H9 (cell line): ENCODE measurements around the gene ANXA1. TPM values are rescaled to one million over a fixed set of nuclear protein-coding genes. Genes with fewer than 3 reads are reported as not detected.

Experiments
- DNase-seq: peaks from one replicate; pipeline ENCODE4 v3.0.0-alpha.2; 2017
- H2AFZ ChIP-seq: one replicate; pipeline ENCODE4 v1.6.1; 2013; ENCODE audit warnings: mild to moderate bottlenecking, low read length, control low read depth, moderate library complexity
- H2AK5ac ChIP-seq: 2 replicates; pipeline ENCODE4 v1.6.1; 2013; ENCODE audit warnings: low read length, control low read depth, mixed read lengths; ENCODE audit not compliant: insufficient read length
- H2BK120ac ChIP-seq: one replicate; pipeline ENCODE4 v1.6.1; 2013; ENCODE audit warnings: low read depth, mild to moderate bottlenecking, low read length, control low read depth, inconsistent platforms; ENCODE audit not compliant: poor library complexity, severe bottlenecking
- H2BK12ac ChIP-seq: 2 replicates; pipeline ENCODE4 v1.6.1; 2013; ENCODE audit warnings: low read length, control low read depth, mixed read lengths, low read depth; ENCODE audit not compliant: insufficient read length
- H2BK15ac ChIP-seq: 2 replicates; pipeline ENCODE4 v1.6.1; 2013; ENCODE audit warnings: low read depth, low read length, control low read depth
- H2BK20ac ChIP-seq: one replicate; pipeline ENCODE4 v1.6.1; 2013; ENCODE audit warnings: low read depth, mild to moderate bottlenecking, low read length, control low read depth, inconsistent platforms; ENCODE audit not compliant: poor library complexity, severe bottlenecking
- H2BK5ac ChIP-seq: 2 replicates; pipeline ENCODE4 v1.6.1; 2013; ENCODE audit warnings: low read length, control low read depth, mixed read lengths; ENCODE audit not compliant: insufficient read length
- H3K14ac ChIP-seq: 2 replicates; pipeline ENCODE4 v1.6.1; 2013; ENCODE audit warnings: low read length, control low read depth; ENCODE audit not compliant: insufficient read depth
- H3K18ac ChIP-seq: 2 replicates; pipeline ENCODE4 v1.6.1; 2013; ENCODE audit warnings: low read depth, mild to moderate bottlenecking, mixed read lengths, low read length, control low read depth; ENCODE audit not compliant: insufficient read length
- H3K23ac ChIP-seq: 2 replicates; pipeline ENCODE4 v1.6.1; 2013; ENCODE audit warnings: low read length, control low read depth, mixed read lengths, low read depth; ENCODE audit not compliant: insufficient read length
- H3K23me2 ChIP-seq: 2 replicates; pipeline ENCODE4 v1.6.1; 2013; ENCODE audit warnings: low read depth, mild to moderate bottlenecking, mixed read lengths, low read length, control low read depth; ENCODE audit not compliant: insufficient read length, poor library complexity, severe bottlenecking
- H3K27ac ChIP-seq: 2 replicates; pipeline ENCODE4 v1.5.1; 2013; ENCODE audit warnings: low read length, control low read depth, mixed read lengths, low read depth; ENCODE audit not compliant: insufficient read length
- H3K27me3 ChIP-seq: 2 replicates; pipeline ENCODE4 v1.6.1; 2013; ENCODE audit warnings: low read length, control low read depth, inconsistent platforms; ENCODE audit not compliant: insufficient read depth
- H3K4ac ChIP-seq: 2 replicates; pipeline ENCODE4 v1.6.1; 2013; ENCODE audit warnings: low read depth, mild to moderate bottlenecking, control low read depth, inconsistent platforms, low read length, moderate library complexity
- H3K4me1 ChIP-seq: 2 replicates; pipeline ENCODE4 v1.6.1; 2013; ENCODE audit warnings: low read length, control low read depth, inconsistent platforms; ENCODE audit not compliant: insufficient read depth
- H3K4me2 ChIP-seq: 2 replicates; pipeline ENCODE4 v1.6.1; 2013; ENCODE audit warnings: low read length, control low read depth, mixed read lengths; ENCODE audit not compliant: insufficient read length, insufficient read depth
- H3K56ac ChIP-seq: 2 replicates; pipeline ENCODE4 v1.6.1; 2013; ENCODE audit warnings: low read depth, mild to moderate bottlenecking, mixed read lengths, low read length, control low read depth; ENCODE audit not compliant: insufficient read length
- H3K79me1 ChIP-seq: 2 replicates; pipeline ENCODE4 v1.6.1; 2013; ENCODE audit warnings: low read depth, mild to moderate bottlenecking, moderate library complexity, low read length, control low read depth, inconsistent platforms; ENCODE audit not compliant: insufficient read depth, poor library complexity, severe bottlenecking
- H3K79me2 ChIP-seq: 2 replicates; pipeline ENCODE4 v1.6.1; 2013; ENCODE audit warnings: low read length, control low read depth, inconsistent platforms; ENCODE audit not compliant: insufficient read depth
- H3K9ac ChIP-seq: 2 replicates; pipeline ENCODE4 v1.6.1; 2013; ENCODE audit warnings: low read length, control low read depth, mixed read lengths; ENCODE audit not compliant: insufficient read length; ENCODE audit errors: extremely low read depth
- H3K9me3 ChIP-seq: one replicate; pipeline ENCODE4 v1.6.1; 2013; ENCODE audit warnings: low read depth, low read length, inconsistent platforms; ENCODE audit not compliant: control insufficient read depth
- H3T11ph ChIP-seq: one replicate; pipeline ENCODE4 v1.6.1; 2013; ENCODE audit warnings: mild to moderate bottlenecking, low read length, control low read depth, inconsistent platforms
- H4K20me1 ChIP-seq: one replicate; pipeline ENCODE4 v1.6.1; 2013; ENCODE audit not compliant: control insufficient read depth, insufficient read length, insufficient read depth
- H4K5ac ChIP-seq: 2 replicates; pipeline ENCODE4 v1.6.1; 2013; ENCODE audit warnings: low read depth, mild to moderate bottlenecking, mixed read lengths, low read length, control low read depth; ENCODE audit not compliant: insufficient read length
- H4K8ac ChIP-seq: replicated peaks from 2 replicates; pipeline ENCODE4 v1.6.1; 2013; ENCODE audit warnings: low read length, control low read depth, mixed read lengths, low read depth; ENCODE audit not compliant: insufficient read length
- H4K91ac ChIP-seq: 2 replicates; pipeline ENCODE4 v1.6.1; 2013; ENCODE audit warnings: low read depth, mild to moderate bottlenecking, moderate library complexity, mixed read lengths, low read length, control low read depth; ENCODE audit not compliant: insufficient read length
- H3K27ac Mint-ChIP-seq, 3 experiments: 2 replicates in 2 of 3; 3 replicates in 1 of 3; pipeline ENCODE4 v1.8.0; 2020 to 2021; ENCODE audit warnings: mixed read lengths in 3 of 3, mild to moderate bottlenecking in 1 of 3, moderate library complexity in 1 of 3
- H3K27me3 Mint-ChIP-seq: 2 replicates; pipeline ENCODE4 v1.8.0; 2021; ENCODE audit warnings: low read depth, mild to moderate bottlenecking, moderate library complexity, mixed read lengths
- H3K36me3 Mint-ChIP-seq, 3 experiments: 2 replicates in 2 of 3; 3 replicates in 1 of 3; pipeline ENCODE4 v1.8.0; 2020 to 2021; ENCODE audit warnings: low read depth in 3 of 3, mixed read lengths in 3 of 3; ENCODE audit not compliant: insufficient read depth in 1 of 3
- H3K4me1 Mint-ChIP-seq, 2 experiments: 2 replicates each; pipeline ENCODE4 v1.8.0; 2020; ENCODE audit warnings: mixed read lengths in 2 of 2
- H3K4me3 Mint-ChIP-seq, 2 experiments: 2 replicates in 1 of 2; 3 replicates in 1 of 2; pipeline ENCODE4 v1.8.0; 2020 to 2021; ENCODE audit warnings: mild to moderate bottlenecking in 2 of 2, mixed read lengths in 2 of 2, moderate library complexity in 1 of 2
- H3K9me3 Mint-ChIP-seq, 2 experiments: 2 replicates in 1 of 2; 3 replicates in 1 of 2; pipeline ENCODE4 v1.8.0; 2020; ENCODE audit warnings: mild to moderate bottlenecking in 2 of 2, mixed read lengths in 2 of 2, moderate library complexity in 1 of 2
- CTCF ChIP-seq: fragments of 200-600 bp; sonication (generic); conservative IDR thresholded peaks from 3 replicates; pipeline ENCODE4 v1.8.0; 2021; ENCODE audit warnings: antibody characterized with exemption, mild to moderate bottlenecking
- WGBS: extraction: QIAGEN DNeasy Blood & Tissue Kit; methylation state at CpG from one replicate; pipeline ENCODE4 v1.1.7; 2013; ENCODE audit warnings: missing lambda C conversion rate, low lambda C conversion rate, mixed read lengths; ENCODE audit not compliant: insufficient read length; ENCODE audit errors: extremely low coverage; 5-methylcytosine and 5-hydroxymethylcytosine counted together
- total RNA-seq: library from RNA; stranded (reverse); gene quantifications from 2 replicates; pipeline ENCODE4 v1.2.1, GENCODE V29; 2021

Gene ANXA1
- total RNA-seq, 1 experiment from 2014 or later, result 3.5 TPM

- no peak overlapping the region for H3K23ac ChIP-seq
- H4K8ac ChIP-seq, result no peak overlapping the region
- Mint-ChIP-seq H3K27ac (no peak overlapping the region), H3K4me1 (peaks cover 5 to 12% of the 10 kb centered on the region in 2 experiments; a peak in 3 of 4 replicates), H3K9me3 (no peaks in the 10 kb centered on the region), H3K4me3 (no peak overlapping the region), H3K27me3 (no peaks in the 10 kb centered on the region; the same call in 1 of the 2 replicates), H3K36me3 (0 out of 7 replicates have a peak, but pooled peaks cover 0 to 1% (median 0%) of the 10 kb centered on the region in 3 experiments)
- no peak overlapping the region for H3K18ac ChIP-seq
- DNase-seq, result no peak
- no peaks in the 10 kb centered on the region for H3K4me1 ChIP-seq
- no peak for TF ChIP-seq CTCF
- H3K9ac ChIP-seq, result no peak overlapping the region
- WGBS, result no CpG with 5 or more reads among the region's 1 CpG
- H2AK5ac ChIP-seq, result no peak overlapping the region
- H4K20me1 ChIP-seq, result no peaks in the 10 kb centered on the region
- H3T11ph ChIP-seq, result no peak overlapping the region
- H3K79me1 ChIP-seq, result no peaks in the 10 kb centered on the region
- H3K56ac ChIP-seq, result no peak overlapping the region
- H4K5ac ChIP-seq, result no peak overlapping the region
- H3K14ac ChIP-seq, result no peak overlapping the region
- H2AFZ ChIP-seq, result no peak overlapping the region
- no peaks in the 10 kb centered on the region for H3K27me3 ChIP-seq
- no peak overlapping the region for H2BK12ac ChIP-seq
- H4K91ac ChIP-seq, result no peak overlapping the region
- H3K4me2 ChIP-seq, result no peak overlapping the region
- no peak overlapping the region for H3K27ac ChIP-seq
- no peak overlapping the region for H3K4ac ChIP-seq
- no peak overlapping the region for H2BK15ac ChIP-seq
- no peaks in the 10 kb centered on the region for H3K79me2 ChIP-seq
- no peaks in the 10 kb centered on the region for H3K23me2 ChIP-seq
- H2BK5ac ChIP-seq, result no peak overlapping the region
- no peaks in the 10 kb centered on the region for H3K9me3 ChIP-seq
- no peak overlapping the region for H2BK20ac ChIP-seq
- no peak overlapping the region for H2BK120ac ChIP-seq
Observed at GRCh38 chr9:73180403-73180802, 28.7 kb downstream of the ANXA1 start.
